Measurements from ENCODE around the gene HEG1. TPM values are rescaled to one million over a fixed set of nuclear protein-coding genes. Genes with fewer than 3 reads are reported as not detected.

HEG1 gene
- total and polyA plus RNA-seq, 2 donors (not counting 3 experiments of a cell fraction or from before 2014, with no cell fraction given), result 50.1 to 106 TPM

DNA sequence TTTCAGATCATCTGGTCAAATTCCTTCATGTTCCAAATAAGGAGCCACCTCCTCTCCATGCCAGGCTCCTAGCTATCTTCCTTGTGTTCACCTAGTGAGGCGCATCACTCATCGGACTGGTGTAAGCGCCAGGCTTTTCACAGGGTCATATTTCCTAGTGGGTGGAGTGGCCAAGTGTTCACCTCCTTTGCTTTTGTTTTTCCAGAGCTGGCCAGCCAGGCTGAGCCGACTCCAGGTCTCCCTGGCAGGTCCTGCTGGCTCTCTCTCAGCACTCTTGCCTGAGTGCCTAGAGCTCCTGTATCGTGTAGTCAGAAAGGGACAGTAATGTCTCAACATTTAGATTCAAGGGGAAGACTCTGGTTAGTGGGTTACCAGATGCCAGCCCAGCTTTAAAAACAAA, 31.0 kb downstream of the HEG1 start:
- no peaks in the 10 kb centered on the region for H4K20me1 ChIP-seq (replicated peaks; ENCODE audit: control insufficient read depth, extremely low read depth, insufficient read depth, low read length)
- peak overlapping the region; percentile 73 for H3K4me2 ChIP-seq (ENCODE audit: insufficient read depth, low read length)
- no TSS peak for BruUV-seq (replicated peaks)
- TF ChIP-seq MYC (IDR thresholded peaks at IDR 0.05; ENCODE audit: low read depth, low read length), result no peak
- TF ChIP-seq POLR2AphosphoS5 (IDR thresholded peaks at IDR 0.05; ENCODE audit: insufficient read depth, low read depth, low read length), result no peak
- no peak for TF ChIP-seq JUN (IDR thresholded peaks at IDR 0.05; ENCODE audit: borderline replicate concordance, insufficient read depth, insufficient read length, low read depth)
- no peak for TF ChIP-seq POLR2A (IDR thresholded peaks at IDR 0.05; ENCODE audit: low read depth, low read length)
- TF ChIP-seq, protein P1, sequence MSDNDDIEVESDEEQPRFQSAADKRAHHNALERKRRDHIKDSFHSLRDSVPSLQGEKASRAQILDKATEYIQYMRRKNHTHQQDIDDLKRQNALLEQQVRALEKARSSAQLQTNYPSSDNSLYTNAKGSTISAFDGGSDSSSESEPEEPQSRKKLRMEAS (IDR thresholded peaks at IDR 0.05; ENCODE audit: insufficient read depth, insufficient read length), result no peak
- TF ChIP-seq, protein P2, sequence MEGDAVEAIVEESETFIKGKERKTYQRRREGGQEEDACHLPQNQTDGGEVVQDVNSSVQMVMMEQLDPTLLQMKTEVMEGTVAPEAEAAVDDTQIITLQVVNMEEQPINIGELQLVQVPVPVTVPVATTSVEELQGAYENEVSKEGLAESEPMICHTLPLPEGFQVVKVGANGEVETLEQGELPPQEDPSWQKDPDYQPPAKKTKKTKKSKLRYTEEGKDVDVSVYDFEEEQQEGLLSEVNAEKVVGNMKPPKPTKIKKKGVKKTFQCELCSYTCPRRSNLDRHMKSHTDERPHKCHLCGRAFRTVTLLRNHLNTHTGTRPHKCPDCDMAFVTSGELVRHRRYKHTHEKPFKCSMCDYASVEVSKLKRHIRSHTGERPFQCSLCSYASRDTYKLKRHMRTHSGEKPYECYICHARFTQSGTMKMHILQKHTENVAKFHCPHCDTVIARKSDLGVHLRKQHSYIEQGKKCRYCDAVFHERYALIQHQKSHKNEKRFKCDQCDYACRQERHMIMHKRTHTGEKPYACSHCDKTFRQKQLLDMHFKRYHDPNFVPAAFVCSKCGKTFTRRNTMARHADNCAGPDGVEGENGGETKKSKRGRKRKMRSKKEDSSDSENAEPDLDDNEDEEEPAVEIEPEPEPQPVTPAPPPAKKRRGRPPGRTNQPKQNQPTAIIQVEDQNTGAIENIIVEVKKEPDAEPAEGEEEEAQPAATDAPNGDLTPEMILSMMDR (IDR thresholded peaks at IDR 0.05; ENCODE audit: extremely low read depth in 1 of 2, insufficient read depth in 1 of 2, low read depth in 1 of 2, low read length in 2 of 2), result no peak
- no peak for TF ChIP-seq EZH2 (IDR thresholded peaks at IDR 0.05; ENCODE audit: borderline replicate concordance, low read depth, low read length, severe bottlenecking)
- TF ChIP-seq GATA2 (IDR thresholded peaks at IDR 0.05; ENCODE audit: insufficient read depth, insufficient read length, low read depth, low read length), result no peak
- no peak for TF ChIP-seq FOS (IDR thresholded peaks at IDR 0.05; ENCODE audit: borderline replicate concordance, insufficient read depth, low read length)
- FAIRE-seq (peak; percentile 42), DNase-seq (ENCODE audit: low read depth, low spot score) (peak; percentile 74)
- H3K36me3 ChIP-seq (ENCODE audit: control insufficient read depth in 2 of 2, extremely low read depth in 1 of 2, insufficient read depth in 2 of 2, low read length in 2 of 2), result peaks cover 11 to 20% of the 10 kb centered on the region in 2 experiments
- H3K27me3 ChIP-seq (ENCODE audit: control insufficient read depth in 2 of 2, insufficient read depth in 2 of 2, low read length in 2 of 2), result no peaks in the 10 kb centered on the region
- no peak overlapping the region for H3K9ac ChIP-seq (replicated peaks; ENCODE audit: extremely low read depth, insufficient read depth, low read length)
- H3K27ac ChIP-seq (ENCODE audit: insufficient read depth, low read depth, low read length), result peak overlapping the region; percentile 4
- no peaks in the 10 kb centered on the region for H3K9me3 ChIP-seq (replicated peaks; ENCODE audit: control insufficient read depth, insufficient read depth, low read length)
- peaks cover 37% of the 10 kb centered on the region for H3K4me1 ChIP-seq (ENCODE audit: control insufficient read depth, extremely low read depth, insufficient read depth, low read length)
- H3K9me1 ChIP-seq (replicated peaks; ENCODE audit: control insufficient read depth, extremely low read depth, insufficient read depth, low read length), result no peaks in the 10 kb centered on the region
- no peak overlapping the region for H2AFZ ChIP-seq (ENCODE audit: low read depth, low read length)
- ChIA-PET POLR2A (interaction anchor here (0.8 kb wide), 1 partner anchor 32 kb away, joined by 5 read pairs; the partner anchor contains the start of gene HEG1), CTCF (interaction anchor here (1.0 to 2.5 kb wide), 9 partner anchors 8 to 282 kb away, joined by 3 to 14 read pairs (median 4); no protein-coding TSS in a partner anchor)
- peaks cover 4% of the 10 kb centered on the region for H3K79me2 ChIP-seq (ENCODE audit: control insufficient read depth, insufficient read depth, low read length)
- intact Hi-C loops (cut with micrococcal nuclease), result loop anchor here (1.0 kb wide), 1 partner anchor 27 kb away; no protein-coding TSS in a partner anchor
- no peak overlapping the region for H3K4me3 ChIP-seq (replicated peaks in 1 of 3; ENCODE audit: insufficient read depth in 1 of 3, low read depth in 1 of 3, low read length in 3 of 3)
- dilution Hi-C loops (cut with MboI; ENCODE audit: extremely low pct_ligation_motif_present, low sequenced_read_pairs), result no loop called here
